Activated T-helper 2 cell treated with anti-CD3 and anti-CD28 coated beads, Interferon-gamma antibody, Interleukin-2, Interleukin-4, amounts not matched to agents 10 μg/mL and 5 μg/mL and 100 μg/mL, durations not matched to agents 14 hours and 24 hours and 36 hours (primary cell): ENCODE results near the gene NASP. TPM values are rescaled to one million over a fixed set of nuclear protein-coding genes. Genes with fewer than 3 reads are reported as not detected.
A peak's percentile ranks its signal among the peaks of the same experiment; 100 is the strongest.
"Not testable (repeated sequence)": the region's sequence is repeated elsewhere in the genome, so short reads cannot be mapped to it uniquely, and the experiment has no call there.

Experiments
- DNase-seq: peaks from one replicate; pipeline ENCODE4 v3.0.0; 2021; ENCODE audit warnings: low spot score
- H3K27ac Mint-ChIP-seq: one replicate; pipeline ENCODE4 v1.8.0; 2021; ENCODE audit warnings: mixed read lengths
- H3K27me3 Mint-ChIP-seq: one replicate; pipeline ENCODE4 v1.8.0; 2021; ENCODE audit warnings: low read depth, mixed read lengths
- H3K36me3 Mint-ChIP-seq: one replicate; pipeline ENCODE4 v1.8.0; 2021; ENCODE audit warnings: low read depth, mixed read lengths
- H3K4me1 Mint-ChIP-seq: one replicate; pipeline ENCODE4 v1.8.0; 2021; ENCODE audit warnings: low read depth, mixed read lengths
- H3K4me3 Mint-ChIP-seq: one replicate; pipeline ENCODE4 v1.8.0; 2021; ENCODE audit warnings: low read depth, mild to moderate bottlenecking, moderate library complexity, mixed read lengths
- H3K9me3 Mint-ChIP-seq: one replicate; pipeline ENCODE4 v1.8.0; 2021; ENCODE audit warnings: mixed read lengths
- intact Hi-C: fragments of 100-400 bp; cut with micrococcal nuclease; formaldehyde crosslinking; loops from one replicate; pipeline ENCODE4 v1.15.1; 2023
- total RNA-seq: library from RNA; stranded (reverse); gene quantifications from 2 replicates; pipeline ENCODE4 v1.2.3, GENCODE V29; 2022

NASP gene
- total RNA-seq, 1 donor from 2014 or later: 253 TPM

GRCh38 chr1:45584351-45585109 is 689 bp downstream of the NASP start:
- Mint-ChIP-seq H3K36me3 (peaks cover 22% of the 10 kb centered on the region), H3K27ac (peak overlapping the region; percentile 98), H3K4me1 (peaks cover 24% of the 10 kb centered on the region), H3K9me3 (no peaks in the 10 kb centered on the region), H3K27me3 (no peaks in the 10 kb centered on the region), H3K4me3 (peak overlapping the region; percentile 97)
- intact Hi-C loops: loop anchor here (1.0 to 10.0 kb wide), 7 partner anchors 32 to 780 kb away; partner anchors contain the start of genes AKR1A1, BTBD19, CCDC163 and DYNLT4
- peak; percentile 83 for DNase-seq

GRCh38 chr1:45585110-45585426 is 1.2 kb downstream of the NASP start:
- Mint-ChIP-seq H3K4me1 (peaks cover 24% of the 10 kb centered on the region), H3K36me3 (peaks cover 22% of the 10 kb centered on the region), H3K4me3 (peak overlapping the region; percentile 97), H3K27ac (peak overlapping the region; percentile 98), H3K27me3 (no peaks in the 10 kb centered on the region), H3K9me3 (no peaks in the 10 kb centered on the region)
- intact Hi-C loops: loop anchor here (5.0 to 10.0 kb wide), 5 partner anchors 33 to 780 kb away; partner anchors contain the start of genes AKR1A1, BTBD19, DYNLT4 and HECTD3
- DNase-seq: no peak

GRCh38 chr1:45585496-45586075 is 1.7 kb downstream of the NASP start:
- Mint-ChIP-seq H3K9me3 (no peaks in the 10 kb centered on the region), H3K4me3 (peak overlapping the region; percentile 97), H3K36me3 (peaks cover 22% of the 10 kb centered on the region), H3K4me1 (peaks cover 24% of the 10 kb centered on the region), H3K27ac (peak overlapping the region; percentile 98), H3K27me3 (no peaks in the 10 kb centered on the region)
- intact Hi-C loops: loop anchor here (5.0 to 10.0 kb wide), 5 partner anchors 33 to 781 kb away; partner anchors contain the start of genes AKR1A1, BTBD19, DYNLT4 and HECTD3
- peak; percentile 9 for DNase-seq

- peaks cover 27% of the 10 kb centered on the region for H3K4me1 Mint-ChIP-seq
- no peaks in the 10 kb centered on the region for H3K9me3 Mint-ChIP-seq
- H3K36me3 Mint-ChIP-seq: peaks cover 34% of the 10 kb centered on the region
- H3K27ac Mint-ChIP-seq: peak overlapping the region; percentile 98
- intact Hi-C loops: loop anchor here (5.0 to 10.0 kb wide), 5 partner anchors 34 to 782 kb away; partner anchors contain the start of genes AKR1A1, BTBD19, DYNLT4 and HECTD3
- no peak for DNase-seq
- H3K27me3 Mint-ChIP-seq: no peaks in the 10 kb centered on the region
- peak overlapping the region; percentile 97 for H3K4me3 Mint-ChIP-seq
Measured at GRCh38 chr1:45586769-45587168, 2.9 kb downstream of the NASP start.

GRCh38 chr1:45589861-45590260 is 6.0 kb downstream of the NASP start:
- Mint-ChIP-seq H3K9me3 (no peaks in the 10 kb centered on the region), H3K4me1 (peaks cover 24% of the 10 kb centered on the region), H3K27me3 (no peaks in the 10 kb centered on the region), H3K4me3 (no peak overlapping the region), H3K27ac (no peak overlapping the region), H3K36me3 (peaks cover 53% of the 10 kb centered on the region)
- no peak for DNase-seq
- intact Hi-C loops: loop anchor here (5.0 to 10.0 kb wide), 5 partner anchors 38 to 785 kb away; partner anchors contain the start of genes AKR1A1, BTBD19, DYNLT4 and HECTD3

- Mint-ChIP-seq H3K4me3 (no peak overlapping the region), H3K9me3 (no peaks in the 10 kb centered on the region), H3K27ac (no peak overlapping the region), H3K4me1 (peaks cover 16% of the 10 kb centered on the region), H3K36me3 (peaks cover 58% of the 10 kb centered on the region), H3K27me3 (no peaks in the 10 kb centered on the region)
- intact Hi-C loops: no loop called here
- no peak for DNase-seq
Measured at GRCh38 chr1:45594412-45594811, 10.6 kb downstream of the NASP start.

- intact Hi-C loops, DNase-seq, H3K9me3 Mint-ChIP-seq, H3K27me3 Mint-ChIP-seq, H3K4me3 Mint-ChIP-seq, H3K27ac Mint-ChIP-seq: not testable (repeated sequence)
- peaks cover 64% of the 10 kb centered on the region for H3K36me3 Mint-ChIP-seq
- H3K4me1 Mint-ChIP-seq: peaks cover 26% of the 10 kb centered on the region
Measured at GRCh38 chr1:45596765-45597164, 12.9 kb downstream of the NASP start.

GRCh38 chr1:45604239-45604638 is 20.4 kb downstream of the NASP start:
- DNase-seq: no peak
- H3K4me1 Mint-ChIP-seq: peaks cover 26% of the 10 kb centered on the region
- intact Hi-C loops: no loop called here
- peaks cover 73% of the 10 kb centered on the region for H3K36me3 Mint-ChIP-seq
- no peaks in the 10 kb centered on the region for H3K9me3 Mint-ChIP-seq
- H3K27me3 Mint-ChIP-seq: no peaks in the 10 kb centered on the region
- no peak overlapping the region for H3K27ac Mint-ChIP-seq
- H3K4me3 Mint-ChIP-seq: no peak overlapping the region

- H3K27me3 Mint-ChIP-seq: no peaks in the 10 kb centered on the region
- H3K36me3 Mint-ChIP-seq: peaks cover 63% of the 10 kb centered on the region
- peaks cover 12% of the 10 kb centered on the region for H3K4me1 Mint-ChIP-seq
- intact Hi-C loops: no loop called here
- H3K4me3 Mint-ChIP-seq: no peak overlapping the region
- no peaks in the 10 kb centered on the region for H3K9me3 Mint-ChIP-seq
- no peak for DNase-seq
- H3K27ac Mint-ChIP-seq: peak overlapping the region; percentile 59
Measured at GRCh38 chr1:45607404-45608074, 23.7 kb downstream of the NASP start.

- Mint-ChIP-seq H3K4me3 (no peak overlapping the region), H3K36me3 (peaks cover 63% of the 10 kb centered on the region), H3K9me3 (no peaks in the 10 kb centered on the region), H3K27ac (peak overlapping the region; percentile 10), H3K27me3 (no peaks in the 10 kb centered on the region), H3K4me1 (peaks cover 12% of the 10 kb centered on the region)
- no peak for DNase-seq
- intact Hi-C loops: no loop called here
Measured at GRCh38 chr1:45608175-45609156, 24.6 kb downstream of the NASP start.

- no peak overlapping the region for H3K4me3 Mint-ChIP-seq
- DNase-seq: no peak
- peaks cover 69% of the 10 kb centered on the region for H3K36me3 Mint-ChIP-seq
- no peaks in the 10 kb centered on the region for H3K27me3 Mint-ChIP-seq
- no peak overlapping the region for H3K27ac Mint-ChIP-seq
- peaks cover 10% of the 10 kb centered on the region for H3K4me1 Mint-ChIP-seq
- H3K9me3 Mint-ChIP-seq: no peaks in the 10 kb centered on the region
- intact Hi-C loops: no loop called here
Measured at GRCh38 chr1:45610589-45611226, 26.9 kb downstream of the NASP start.
